Occipital lobe (tissue), 2 donors: ENCODE data around the gene HOXA1. TPM values are rescaled to one million over a fixed set of nuclear protein-coding genes. Genes with fewer than 3 reads are reported as not detected.

ENCODE experiments used
- DNase-seq: peaks from one replicate; lab custom pipeline; 2025; lab: John Stamatoyannopoulos, UW
- total RNA-seq: library from RNA; depleted of rRNA; stranded (reverse); fragments of >200 nt; gene quantifications from one replicate; pipeline ENCODE4 v1.2.3, GENCODE V29; 2014

HOXA1 gene
- total RNA-seq, 1 donor from 2014 or later: not detected

DNA sequence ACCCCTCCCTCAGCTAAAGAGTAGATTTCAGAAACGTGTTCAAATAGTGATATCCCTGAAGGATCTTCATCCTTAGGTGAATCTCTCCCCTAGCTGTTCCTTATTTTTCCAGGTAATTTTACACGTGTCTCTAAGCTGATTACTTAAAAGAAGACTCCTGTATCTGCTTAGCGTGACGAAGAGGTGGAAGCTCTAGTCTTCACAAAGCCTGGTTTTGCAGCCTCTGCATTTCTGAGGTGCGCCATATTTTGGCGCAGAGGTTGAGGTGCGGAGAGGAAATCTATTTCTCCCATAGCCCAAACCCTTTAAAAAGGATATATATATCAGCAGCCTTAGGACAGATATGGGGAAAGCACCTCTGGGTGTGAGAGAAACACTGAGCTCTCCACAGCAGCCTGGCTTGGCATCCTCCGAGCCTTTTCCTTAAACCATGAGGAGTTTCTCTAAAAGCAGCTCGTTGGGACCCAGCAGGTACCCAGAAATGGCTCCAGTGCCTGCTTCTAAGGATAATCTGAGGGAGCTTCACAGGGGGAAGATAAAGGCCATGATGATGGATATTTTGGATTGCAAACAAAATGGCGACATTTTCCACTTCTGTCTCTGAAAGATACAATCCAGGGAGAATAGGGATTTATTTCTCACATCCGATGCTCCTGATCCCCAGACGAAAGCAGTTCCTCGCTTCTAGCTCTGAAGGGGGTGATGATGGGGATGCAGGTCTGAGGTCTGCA is 9.7 kb upstream of the HOXA1 start:
- DNase-seq: no peak

- no peak for DNase-seq
Measured at GRCh38 chr7:27104341-27105058, 8.7 kb upstream of the HOXA1 start.

- no peak for DNase-seq
Measured at GRCh38 chr7:27103489-27104226, 7.9 kb upstream of the HOXA1 start.

GRCh38 chr7:27102581-27103442 is 7.0 kb upstream of the HOXA1 start, which contains the start of gene HOXA2:
TSS of gene HOXA2 (minus strand) at chr7:27102683. CDS start at chr7:27102500, 183 bp downstream.
- no peak for DNase-seq

DNA sequence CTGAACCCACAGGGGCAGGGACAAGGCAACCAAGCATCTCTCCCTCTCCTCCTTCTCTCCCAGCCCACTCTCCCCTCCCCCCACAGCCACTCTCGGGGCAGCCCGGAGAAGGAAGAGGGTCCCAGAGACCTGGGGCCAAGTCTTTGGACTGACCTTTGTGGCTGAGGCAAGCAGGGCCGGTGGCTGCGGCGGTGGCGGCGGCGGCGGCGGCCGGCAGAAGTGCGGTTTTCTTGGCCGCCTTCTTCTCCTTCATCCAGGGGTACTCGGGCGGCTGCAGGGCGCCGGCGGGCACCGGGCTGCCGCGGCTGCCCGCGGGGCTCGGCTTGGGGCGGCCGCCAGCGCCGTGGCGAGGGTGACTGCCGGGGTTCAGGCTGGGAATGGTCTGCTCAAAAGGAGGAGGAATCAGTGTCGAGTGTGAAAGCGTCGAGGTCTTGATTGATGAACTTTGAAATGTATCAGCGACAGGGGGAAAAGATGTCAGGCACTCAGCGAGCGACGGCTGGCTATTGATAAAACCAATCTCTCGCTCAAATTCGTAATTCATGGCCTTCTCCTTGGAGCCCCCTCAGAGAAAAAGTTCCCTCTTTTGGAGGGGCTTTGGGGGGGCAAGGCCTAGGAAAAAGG is 6.3 kb upstream of the HOXA1 start:
- no peak for DNase-seq

GRCh38 chr7:27101171-27101956 is 5.6 kb upstream of the HOXA1 start:
- no peak for DNase-seq

DNA sequence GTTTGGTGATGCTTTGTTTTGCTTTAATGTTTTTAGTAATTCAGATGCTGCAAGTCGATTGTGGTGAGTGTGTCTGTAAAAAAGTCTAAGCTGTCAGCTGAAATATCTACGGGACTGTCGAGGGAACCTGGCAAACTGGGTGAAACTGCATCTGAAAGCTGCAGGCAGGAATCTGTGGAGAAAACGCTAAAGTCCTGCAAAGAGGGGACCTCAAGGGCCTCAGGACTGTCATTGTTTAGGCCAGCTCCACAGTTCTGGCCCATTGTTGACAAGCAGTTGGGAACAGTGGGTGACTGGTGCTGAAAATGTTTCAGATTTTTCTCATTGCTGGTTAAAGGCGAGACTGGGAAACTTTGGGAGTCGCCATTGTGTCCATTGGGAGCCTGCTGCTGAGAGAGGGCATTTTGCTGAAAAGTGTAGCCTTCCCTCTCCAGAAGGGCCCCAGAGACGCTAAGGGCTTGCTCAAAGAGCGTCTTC is 4.9 kb upstream of the HOXA1 start:
- no peak for DNase-seq

DNA sequence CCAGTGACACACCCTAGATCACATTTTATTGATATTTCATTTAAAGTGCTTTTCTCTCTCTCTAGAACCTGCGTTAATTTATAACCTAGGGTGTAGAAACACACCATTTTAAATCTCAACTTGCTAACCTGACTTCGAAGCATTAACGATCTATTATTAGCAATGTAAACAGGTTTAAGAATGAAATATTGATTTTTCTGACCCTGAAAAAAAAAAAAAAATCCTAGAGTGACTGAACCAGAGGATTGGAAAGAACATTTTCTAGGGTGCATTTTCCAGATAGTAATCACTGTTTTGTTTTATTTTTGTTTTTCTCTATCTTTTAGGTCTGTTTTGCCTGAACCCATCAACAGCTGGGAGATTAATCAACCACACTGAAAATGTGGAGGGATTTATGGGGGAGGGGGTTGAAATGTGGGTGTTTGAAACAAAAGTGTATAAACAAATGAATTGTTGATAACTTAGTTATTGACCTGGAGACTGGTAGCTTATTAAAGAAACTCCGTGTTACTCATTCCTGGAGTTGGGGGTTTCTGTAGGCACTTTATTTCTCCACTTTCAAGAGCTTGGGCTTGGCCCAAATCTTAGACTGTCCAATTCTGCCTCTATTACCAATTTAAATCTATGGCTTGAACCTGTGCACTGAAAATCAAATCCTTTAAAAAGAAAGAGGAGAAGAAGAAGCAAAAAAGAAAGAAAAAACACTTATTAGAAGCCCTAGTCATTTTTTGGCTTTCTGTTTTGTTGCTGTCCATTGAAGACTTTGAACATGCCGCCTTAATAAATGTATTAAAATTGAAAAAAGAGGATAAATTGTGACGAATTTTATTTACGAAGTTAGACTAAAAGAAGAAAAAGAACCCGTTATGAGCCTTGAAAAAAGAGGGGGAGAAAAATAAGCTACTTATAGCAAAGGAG is 3.9 kb upstream of the HOXA1 start:
- DNase-seq: no peak

GRCh38 chr7:27098578-27099451 is 3.0 kb upstream of the HOXA1 start:
- no peak for DNase-seq

- no peak for DNase-seq
Measured at GRCh38 chr7:27097686-27098577, 2.1 kb upstream of the HOXA1 start.

- no peak for DNase-seq
Measured at GRCh38 chr7:27096768-27097514, 1.1 kb upstream of the HOXA1 start.

DNA sequence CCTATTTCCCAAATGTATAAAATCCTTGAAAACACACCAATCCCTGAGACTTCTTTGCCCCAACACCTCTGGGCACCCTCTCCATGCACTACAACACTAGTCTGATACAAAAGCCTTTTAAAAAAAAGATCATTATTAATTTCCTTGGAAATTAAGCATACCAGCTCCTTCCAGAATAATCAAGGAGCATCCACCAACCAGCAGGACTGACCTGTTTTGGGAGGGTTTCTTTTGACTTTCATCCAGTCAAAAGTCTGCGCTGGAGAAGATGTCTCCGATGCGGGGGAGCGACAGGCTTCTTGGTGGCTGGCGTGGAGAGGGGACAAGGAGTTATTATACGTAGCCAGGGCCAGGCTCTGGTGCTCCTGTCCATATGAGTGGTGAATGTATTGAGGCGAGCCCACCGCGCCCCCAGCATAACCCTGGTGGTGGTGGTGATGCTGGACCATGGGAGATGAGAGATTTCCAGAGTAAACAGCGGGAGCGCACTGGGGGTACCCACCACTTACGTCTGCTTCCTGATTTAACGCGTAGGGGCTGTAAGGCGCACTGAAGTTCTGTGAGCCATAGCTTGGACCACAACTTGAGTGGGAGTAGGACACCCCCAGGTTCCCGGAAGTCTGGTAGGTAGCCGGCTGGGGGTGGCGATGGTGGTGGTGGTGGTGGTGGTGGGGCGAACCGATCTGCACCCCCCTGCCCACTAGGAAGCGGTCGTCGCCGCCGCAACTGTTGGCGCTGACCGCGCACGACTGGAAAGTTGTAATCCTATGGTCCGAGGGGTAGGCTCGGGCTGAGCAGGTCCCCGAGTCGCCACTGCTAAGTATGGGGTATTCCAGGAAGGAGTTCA is 527 bp downstream of the HOXA1 start:
- no peak for DNase-seq

- no peak for DNase-seq
Measured at GRCh38 chr7:27094304-27095049, 1.3 kb downstream of the HOXA1 start.

DNA sequence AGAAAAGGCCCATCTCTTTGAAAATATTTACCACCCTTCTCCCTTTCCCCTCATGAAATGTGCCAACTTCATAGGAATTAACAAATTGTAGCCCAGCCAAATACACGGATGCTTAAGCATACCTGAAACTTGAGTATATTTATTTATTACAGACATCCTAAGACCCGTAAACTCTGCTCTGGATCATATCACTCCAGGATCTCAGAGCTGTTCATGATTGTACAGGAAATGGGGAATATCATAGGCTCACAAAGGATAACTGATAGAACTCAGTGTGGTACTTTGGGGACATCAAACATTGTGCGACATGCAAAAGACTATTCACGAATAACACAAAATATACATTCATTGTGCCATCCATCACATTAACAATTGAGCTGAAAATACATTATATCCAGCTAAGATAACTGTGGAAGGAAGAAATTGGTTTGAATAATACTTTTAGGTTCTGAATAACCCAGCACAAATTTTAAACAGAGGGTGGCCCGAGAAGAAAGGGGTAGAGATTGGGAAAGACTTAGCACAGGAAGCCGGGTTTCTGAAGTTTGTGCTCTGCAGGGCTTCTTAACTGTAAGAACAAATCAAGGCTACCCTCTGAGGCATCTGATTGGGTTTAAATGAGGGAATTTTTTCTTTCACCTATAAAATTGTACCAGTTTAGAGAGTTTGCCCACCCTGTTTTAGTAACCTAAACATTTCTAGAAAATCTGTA is 2.5 kb downstream of the HOXA1 start:
- DNase-seq: no peak
